ENCODE results near the gene ART4. TPM values are rescaled to one million over a fixed set of nuclear protein-coding genes. Genes with fewer than 3 reads are reported as not detected.

The ART4 gene
- polyA plus RNA-seq, 1 donor from 2014 or later, result not detected

DNA sequence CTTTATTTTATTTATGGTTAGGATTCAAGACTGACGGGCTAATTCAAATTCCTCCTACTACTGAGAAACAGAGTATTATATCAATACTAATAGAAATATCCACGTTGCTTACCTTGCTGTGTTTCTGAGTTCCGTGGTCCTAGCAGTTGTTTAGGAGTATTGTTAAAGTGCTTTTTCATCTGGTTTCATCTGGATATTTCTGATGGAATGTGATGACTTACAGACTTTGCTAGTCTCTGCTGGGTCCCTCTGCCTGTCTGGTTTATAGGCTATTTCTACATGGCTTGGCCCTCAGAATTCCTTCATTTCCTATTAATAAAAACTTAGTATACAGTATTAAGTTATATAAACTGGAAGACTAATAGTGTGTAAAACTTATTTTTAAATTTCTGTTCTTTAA, 29.3 kb downstream of the ART4 start, which contains the start of gene SMCO3:
Gene SMCO3, minus strand, starts transcription at position 169 of the 400 bp plus-strand sequence. CDS start 7,502 bp downstream, outside the sequence.
- no peaks in the 10 kb centered on the region for H3K36me3 ChIP-seq (ENCODE audit: insufficient read depth, low read length)
- no peak within 1 kb of the TSS for H2AFZ ChIP-seq (ENCODE audit: low read depth, low read length)
- H3K4me2 ChIP-seq (ENCODE audit: low read length), result no peak within 1 kb of the TSS
- no peaks in the 10 kb centered on the region for H3K9me2 ChIP-seq (ENCODE audit: insufficient read depth, low read length)
- H3K9ac ChIP-seq (ENCODE audit: low read length), result no peak within 1 kb of the TSS
- H3K4me3 ChIP-seq (ENCODE audit: low read length), result peak within 1 kb of the TSS; percentile 42
- TF ChIP-seq, protein P1, sequence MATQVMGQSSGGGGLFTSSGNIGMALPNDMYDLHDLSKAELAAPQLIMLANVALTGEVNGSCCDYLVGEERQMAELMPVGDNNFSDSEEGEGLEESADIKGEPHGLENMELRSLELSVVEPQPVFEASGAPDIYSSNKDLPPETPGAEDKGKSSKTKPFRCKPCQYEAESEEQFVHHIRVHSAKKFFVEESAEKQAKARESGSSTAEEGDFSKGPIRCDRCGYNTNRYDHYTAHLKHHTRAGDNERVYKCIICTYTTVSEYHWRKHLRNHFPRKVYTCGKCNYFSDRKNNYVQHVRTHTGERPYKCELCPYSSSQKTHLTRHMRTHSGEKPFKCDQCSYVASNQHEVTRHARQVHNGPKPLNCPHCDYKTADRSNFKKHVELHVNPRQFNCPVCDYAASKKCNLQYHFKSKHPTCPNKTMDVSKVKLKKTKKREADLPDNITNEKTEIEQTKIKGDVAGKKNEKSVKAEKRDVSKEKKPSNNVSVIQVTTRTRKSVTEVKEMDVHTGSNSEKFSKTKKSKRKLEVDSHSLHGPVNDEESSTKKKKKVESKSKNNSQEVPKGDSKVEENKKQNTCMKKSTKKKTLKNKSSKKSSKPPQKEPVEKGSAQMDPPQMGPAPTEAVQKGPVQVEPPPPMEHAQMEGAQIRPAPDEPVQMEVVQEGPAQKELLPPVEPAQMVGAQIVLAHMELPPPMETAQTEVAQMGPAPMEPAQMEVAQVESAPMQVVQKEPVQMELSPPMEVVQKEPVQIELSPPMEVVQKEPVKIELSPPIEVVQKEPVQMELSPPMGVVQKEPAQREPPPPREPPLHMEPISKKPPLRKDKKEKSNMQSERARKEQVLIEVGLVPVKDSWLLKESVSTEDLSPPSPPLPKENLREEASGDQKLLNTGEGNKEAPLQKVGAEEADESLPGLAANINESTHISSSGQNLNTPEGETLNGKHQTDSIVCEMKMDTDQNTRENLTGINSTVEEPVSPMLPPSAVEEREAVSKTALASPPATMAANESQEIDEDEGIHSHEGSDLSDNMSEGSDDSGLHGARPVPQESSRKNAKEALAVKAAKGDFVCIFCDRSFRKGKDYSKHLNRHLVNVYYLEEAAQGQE (IDR thresholded peaks at IDR 0.05; ENCODE audit: borderline replicate concordance), result no peak
- TF ChIP-seq RAD21 (conservative IDR thresholded peaks at IDR 0.05), result no peak
- no peak for TF ChIP-seq EZH2 (IDR thresholded peaks at IDR 0.05; ENCODE audit: borderline replicate concordance, insufficient read depth, low read length, poor library complexity, severe bottlenecking)
- no peak for TF ChIP-seq POLR2AphosphoS5 (IDR thresholded peaks at IDR 0.05)
- TF ChIP-seq TAF1 (IDR thresholded peaks at IDR 0.05; ENCODE audit: low read depth), result no peak
- TF ChIP-seq MXI1 (conservative IDR thresholded peaks at IDR 0.05; ENCODE audit: poor library complexity, severe bottlenecking), result no peak
- no peak for TF ChIP-seq SMC3 (conservative IDR thresholded peaks at IDR 0.05; ENCODE audit: poor library complexity)
- no peak for TF ChIP-seq EP300 (conservative IDR thresholded peaks at IDR 0.05; ENCODE audit: poor library complexity, severe bottlenecking)
- TF ChIP-seq, protein P2, sequence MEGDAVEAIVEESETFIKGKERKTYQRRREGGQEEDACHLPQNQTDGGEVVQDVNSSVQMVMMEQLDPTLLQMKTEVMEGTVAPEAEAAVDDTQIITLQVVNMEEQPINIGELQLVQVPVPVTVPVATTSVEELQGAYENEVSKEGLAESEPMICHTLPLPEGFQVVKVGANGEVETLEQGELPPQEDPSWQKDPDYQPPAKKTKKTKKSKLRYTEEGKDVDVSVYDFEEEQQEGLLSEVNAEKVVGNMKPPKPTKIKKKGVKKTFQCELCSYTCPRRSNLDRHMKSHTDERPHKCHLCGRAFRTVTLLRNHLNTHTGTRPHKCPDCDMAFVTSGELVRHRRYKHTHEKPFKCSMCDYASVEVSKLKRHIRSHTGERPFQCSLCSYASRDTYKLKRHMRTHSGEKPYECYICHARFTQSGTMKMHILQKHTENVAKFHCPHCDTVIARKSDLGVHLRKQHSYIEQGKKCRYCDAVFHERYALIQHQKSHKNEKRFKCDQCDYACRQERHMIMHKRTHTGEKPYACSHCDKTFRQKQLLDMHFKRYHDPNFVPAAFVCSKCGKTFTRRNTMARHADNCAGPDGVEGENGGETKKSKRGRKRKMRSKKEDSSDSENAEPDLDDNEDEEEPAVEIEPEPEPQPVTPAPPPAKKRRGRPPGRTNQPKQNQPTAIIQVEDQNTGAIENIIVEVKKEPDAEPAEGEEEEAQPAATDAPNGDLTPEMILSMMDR (IDR thresholded peaks at IDR 0.05; ENCODE audit: poor library complexity, severe bottlenecking), result no peak
- H3K79me2 ChIP-seq (replicated peaks; ENCODE audit: insufficient read depth, low read length), result no peaks in the 10 kb centered on the region
- H3F3A ChIP-seq (ENCODE audit: insufficient read depth, low read length, poor library complexity, severe bottlenecking), result no peaks in the 10 kb centered on the region
- no peak within 1 kb of the TSS for H3K27ac ChIP-seq (ENCODE audit: low read length)
- no peaks in the 10 kb centered on the region for H4K20me1 ChIP-seq (ENCODE audit: insufficient read depth)
- H3K27me3 ChIP-seq (ENCODE audit: insufficient read depth, low read depth, low read length), result no peaks in the 10 kb centered on the region
- H3K9me3 ChIP-seq (ENCODE audit: low read length), result no peaks in the 10 kb centered on the region

- no peaks in the 10 kb centered on the region for H3F3A ChIP-seq (ENCODE audit: insufficient read depth, low read length, poor library complexity, severe bottlenecking)
- no peak overlapping the region for H3K9ac ChIP-seq (ENCODE audit: low read length)
Measured at GRCh38 chr12:14811486-14811885, 31.8 kb downstream of the ART4 start.

More at GRCh38 chr12:14811486-14811885, 31.8 kb downstream of the ART4 start:
- H3K27ac ChIP-seq (ENCODE audit: low read length), result no peak overlapping the region
- no peak overlapping the region for H3K4me2 ChIP-seq (ENCODE audit: low read length)
- no peak for TF ChIP-seq RAD21 (conservative IDR thresholded peaks at IDR 0.05)
- no peak for TF ChIP-seq TAF1 (IDR thresholded peaks at IDR 0.05; ENCODE audit: low read depth)
- TF ChIP-seq, protein P2 (IDR thresholded peaks at IDR 0.05; ENCODE audit: poor library complexity, severe bottlenecking), result no peak
- TF ChIP-seq, protein P1 (IDR thresholded peaks at IDR 0.05; ENCODE audit: borderline replicate concordance), result no peak
- no peak for TF ChIP-seq EP300 (conservative IDR thresholded peaks at IDR 0.05; ENCODE audit: poor library complexity, severe bottlenecking)
- TF ChIP-seq EZH2 (IDR thresholded peaks at IDR 0.05; ENCODE audit: borderline replicate concordance, insufficient read depth, low read length, poor library complexity, severe bottlenecking), result no peak
- no peak for TF ChIP-seq MXI1 (conservative IDR thresholded peaks at IDR 0.05; ENCODE audit: poor library complexity, severe bottlenecking)
- no peak for TF ChIP-seq SMC3 (conservative IDR thresholded peaks at IDR 0.05; ENCODE audit: poor library complexity)
- TF ChIP-seq POLR2AphosphoS5 (IDR thresholded peaks at IDR 0.05), result no peak
- no peaks in the 10 kb centered on the region for H3K9me2 ChIP-seq (ENCODE audit: insufficient read depth, low read length)
- no peaks in the 10 kb centered on the region for H4K20me1 ChIP-seq (ENCODE audit: insufficient read depth)
- H3K79me2 ChIP-seq (replicated peaks; ENCODE audit: insufficient read depth, low read length), result no peaks in the 10 kb centered on the region
- H3K9me3 ChIP-seq (ENCODE audit: low read length), result no peaks in the 10 kb centered on the region
- no peaks in the 10 kb centered on the region for H3K36me3 ChIP-seq (ENCODE audit: insufficient read depth, low read length)
- H3K4me3 ChIP-seq (ENCODE audit: low read length), result no peak overlapping the region
- no peaks in the 10 kb centered on the region for H3K27me3 ChIP-seq (ENCODE audit: insufficient read depth, low read depth, low read length)
- H2AFZ ChIP-seq (ENCODE audit: low read depth, low read length), result no peak overlapping the region

Measured in neural cell (in vitro differentiated cells).